Endothelial cell of coronary artery (primary cell): ENCODE measurements around the gene ATP5F1E. TPM values are rescaled to one million over a fixed set of nuclear protein-coding genes. Genes with fewer than 3 reads are reported as not detected.

Source experiments
- total RNA-seq: library from RNA; depleted of rRNA; stranded (reverse); fragments of >200 nt; gene quantifications from 2 replicates; pipeline ENCODE4 v1.2.3, GENCODE V29; 2014

Gene ATP5F1E
- 34.1 and 35.4 TPM in 2 replicates for total RNA-seq

DNA sequence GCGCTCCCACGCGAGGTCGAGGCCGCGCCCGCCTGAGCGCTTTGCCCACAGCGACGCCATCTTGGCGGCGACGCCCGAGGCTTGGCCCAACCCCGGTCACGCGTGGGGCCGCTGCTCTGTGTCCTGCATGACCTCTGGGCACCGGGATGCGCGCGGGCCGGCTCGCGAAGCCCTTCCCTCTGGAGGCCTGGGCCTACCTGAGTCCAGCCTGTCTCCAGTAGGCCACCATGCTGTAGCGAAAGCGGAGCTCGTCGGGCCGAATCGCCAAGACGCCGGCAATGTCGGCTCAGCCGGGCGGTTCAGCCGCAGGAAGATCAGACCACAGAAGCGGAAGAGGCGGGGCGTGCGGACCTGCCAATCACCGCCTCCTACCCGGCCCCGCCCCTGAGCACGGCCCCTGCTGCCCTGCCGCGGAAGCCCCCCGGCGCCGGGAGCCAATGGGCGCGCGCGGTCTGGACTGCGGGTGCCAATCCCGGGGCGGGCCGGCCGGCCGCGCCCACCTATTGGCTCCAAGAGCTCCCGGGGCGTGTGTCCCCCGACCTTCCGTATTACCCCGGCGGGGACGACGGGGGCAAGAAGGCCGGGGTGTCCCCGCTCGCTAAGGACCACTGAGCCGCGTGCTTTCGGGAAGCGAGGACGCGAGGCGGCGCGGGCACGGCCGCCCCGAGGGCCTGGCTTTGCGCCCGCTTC lies at the start of gene ATP5F1E:
ATP5F1E (minus strand) TSS at position 313 of the 690 bp plus-strand sequence; CDS start at position 229, 84 bp downstream.

DNA sequence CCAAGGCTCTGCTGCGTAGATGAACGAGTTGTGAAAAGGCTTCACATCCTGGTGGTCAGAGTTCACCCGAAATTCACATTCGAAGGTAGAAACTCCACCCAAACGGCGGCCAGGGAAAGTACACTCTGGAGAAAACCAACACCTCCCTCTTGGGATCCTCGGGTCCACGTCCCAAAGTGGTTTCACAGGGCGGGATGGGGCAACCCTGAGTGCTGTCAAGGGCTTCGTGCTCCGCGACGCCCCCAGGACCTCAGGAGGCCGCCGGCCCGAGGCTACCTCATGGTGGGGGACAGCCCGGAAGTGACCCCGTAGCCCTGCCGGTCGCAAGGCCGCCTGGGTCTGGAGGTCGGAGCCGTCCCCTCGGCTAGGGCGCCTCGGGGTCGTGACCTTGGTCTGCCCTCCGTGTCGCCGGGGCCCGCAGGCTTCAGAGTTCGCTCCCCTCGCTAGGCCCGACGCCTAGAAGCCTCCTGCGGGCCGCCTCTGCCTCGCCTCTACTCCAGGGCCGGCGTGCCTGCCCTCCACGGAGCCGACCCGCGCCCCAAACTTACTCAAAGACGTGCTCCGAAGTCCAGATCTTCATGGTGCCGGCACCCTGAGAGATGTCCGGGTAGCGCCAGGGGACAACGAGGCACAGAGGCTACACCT lies 10.1 kb upstream of the ATP5F1E start, which contains the start of gene PRELID3B:
PRELID3B (minus strand) TSS at position 636 of the 645 bp plus-strand sequence; CDS start at position 580, 56 bp downstream.

DNA sequence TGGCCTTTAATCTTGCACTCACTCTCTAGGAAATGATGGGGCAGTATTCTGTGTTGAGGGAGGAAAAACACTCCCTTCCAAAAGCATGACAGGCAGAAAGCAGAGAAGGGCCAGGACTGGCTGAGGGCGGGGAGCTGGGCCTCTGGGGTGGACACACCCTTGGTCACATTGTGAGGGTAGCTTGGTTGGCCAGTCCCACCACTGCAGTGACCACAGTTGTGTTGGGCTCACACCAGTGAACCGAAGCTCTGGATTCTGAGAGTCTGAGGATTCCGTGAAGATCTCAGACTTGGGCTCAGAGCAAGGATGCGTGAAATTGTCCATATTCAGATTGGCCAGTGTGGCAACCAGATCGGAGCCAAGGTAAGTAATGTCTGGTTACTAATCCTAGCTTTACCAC lies 12.9 kb downstream of the ATP5F1E start, which contains the start of gene TUBB1:
TUBB1 (plus strand) TSS at position 213 of the 400 bp plus-strand sequence; CDS start at position 307, 94 bp downstream.

DNA sequence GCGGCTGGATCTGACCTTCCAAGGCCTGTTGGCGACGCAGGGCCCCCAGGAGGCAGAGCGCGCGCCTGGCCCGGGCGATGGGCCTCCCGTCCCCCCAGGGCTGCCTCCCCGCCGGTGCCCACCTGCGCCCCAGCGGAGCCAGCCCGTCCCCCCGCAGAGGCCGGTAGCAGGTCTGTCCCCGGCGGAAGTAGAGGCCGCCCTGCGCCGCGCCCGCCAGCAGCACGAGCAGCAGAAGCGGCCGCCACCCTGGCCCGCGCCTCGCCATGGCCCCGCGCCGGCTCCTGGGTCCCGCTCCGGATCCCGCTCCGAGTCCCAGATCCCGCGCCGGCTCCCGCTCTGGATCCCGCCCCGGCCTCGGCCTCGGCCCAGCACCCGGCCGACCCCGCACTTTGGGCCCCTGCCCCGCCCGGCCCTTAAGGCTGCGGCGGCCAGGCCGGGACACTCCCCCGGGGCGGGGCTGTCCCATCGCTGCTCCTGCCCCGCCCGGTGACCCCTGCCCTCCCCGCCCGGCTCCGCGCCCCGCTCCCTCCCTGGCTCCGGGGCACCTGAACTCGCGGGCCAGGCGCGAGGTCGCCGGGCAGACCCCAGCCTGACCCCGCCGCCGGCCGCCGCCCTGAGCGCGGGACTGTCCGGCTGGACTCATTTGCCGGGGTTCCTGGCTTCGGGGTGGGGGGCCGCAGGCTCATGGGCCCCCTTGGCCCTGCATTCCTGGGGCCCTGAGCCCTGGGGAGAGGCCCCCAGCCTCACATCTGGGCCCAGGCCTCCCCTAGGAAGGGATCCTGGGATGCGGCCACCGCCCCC lies 25.1 kb downstream of the ATP5F1E start, which contains the start of gene CTSZ:
CTSZ (minus strand) TSS at position 391 of the 801 bp plus-strand sequence; CDS start at position 265, 126 bp downstream.

DNA sequence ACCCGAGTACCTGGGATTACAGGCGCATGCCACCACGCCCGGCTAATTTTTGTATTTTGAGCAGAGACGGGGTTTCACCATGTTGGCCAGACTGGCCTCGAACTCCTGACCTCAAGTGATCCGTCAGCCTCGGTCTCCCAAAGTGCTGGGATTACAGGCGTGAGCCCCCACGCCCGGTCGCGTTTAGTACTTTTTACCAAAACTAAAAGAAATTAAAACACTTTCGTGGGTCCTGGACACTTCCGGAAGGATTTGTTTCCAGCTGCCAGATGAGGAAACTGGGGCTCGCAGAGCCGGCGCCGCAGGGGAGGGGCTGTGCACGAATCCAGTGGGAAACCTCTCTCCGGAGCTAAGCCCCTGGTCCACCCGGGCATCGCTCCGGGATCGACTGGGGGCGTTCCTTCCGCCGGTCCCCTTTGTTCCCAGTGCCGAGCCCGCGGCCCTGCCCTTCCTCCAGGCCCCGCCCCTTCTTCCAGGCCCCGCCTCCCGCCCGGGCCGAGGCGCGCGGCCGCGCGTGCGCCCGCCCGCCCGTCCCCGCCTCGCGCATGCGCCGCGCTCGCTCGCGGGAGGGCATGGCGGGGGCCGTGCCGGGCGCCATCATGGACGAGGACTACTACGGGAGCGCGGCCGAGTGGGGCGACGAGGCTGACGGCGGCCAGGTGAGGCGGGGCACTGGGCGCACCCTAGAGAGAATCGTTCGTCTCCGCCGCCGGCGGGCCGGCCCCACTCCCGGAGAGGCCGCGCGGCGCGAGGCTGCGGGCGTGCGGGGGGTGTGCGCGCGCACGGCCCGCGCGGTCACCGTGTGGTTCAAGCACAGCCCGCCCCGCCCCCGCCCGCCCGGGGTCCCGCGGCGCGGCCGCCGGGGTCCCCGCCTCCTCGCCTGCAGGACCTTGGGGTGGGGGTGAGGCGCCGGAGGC lies 51.2 kb downstream of the ATP5F1E start, which contains the start of gene NELFCD:
NELFCD (plus strand) TSS at position 546 of the 917 bp plus-strand sequence; CDS start at position 600, 54 bp downstream.

Other genes starting within 250 kb of the ATP5F1E start
- 0.27 and 0.85 TPM in 2 replicates for gene GNAS-AS1, start 181.4 kb downstream of the ATP5F1E start, total RNA-seq
- 401 and 586 TPM in 2 replicates for gene GNAS, start 179.6 kb downstream of the ATP5F1E start, total RNA-seq
- 46.0 and 65.6 TPM in 2 replicates for gene NELFCD, start 51.1 kb downstream of the ATP5F1E start, total RNA-seq
- gene CTSZ, start 25.1 kb downstream of the ATP5F1E start, total RNA-seq, result 220 and 337 TPM in 2 replicates
- gene TUBB1, start 12.9 kb downstream of the ATP5F1E start, total RNA-seq, result not detected in 2 replicates
- gene PRELID3B, start 10.5 kb upstream of the ATP5F1E start, total RNA-seq, result 87.7 and 88.4 TPM in 2 replicates
- not detected in 2 replicates for gene ZNF831, start 131.5 kb upstream of the ATP5F1E start, total RNA-seq